Cardiac fibroblast (primary cell): ENCODE data around the gene PAX6.

ENCODE experiments used
- DNase-seq, 2 donors: peaks; one replicate each; pipeline versions ENCODE4 v3.0.0 to v3.0.0-alpha.2; 2010; ENCODE audit warnings: low read depth in 2 of 2
- H3K4me3 ChIP-seq, 2 donors: replicated peaks in 1 of 2; 1 replicate in 1 of 2; 2 replicates in 1 of 2; pipeline ENCODE4 v1.5.1; 2011; ENCODE audit warnings: low read depth in 2 of 2, low read length in 2 of 2, mild to moderate bottlenecking in 2 of 2, moderate library complexity in 1 of 2
- TF ChIP-seq, protein P1 (sequence below): IDR thresholded peaks from one replicate; pipeline ENCODE4 v1.5.1; 2011; ENCODE audit warnings: low read depth, mild to moderate bottlenecking, low read length, inconsistent platforms

PAX6 gene

DNA sequence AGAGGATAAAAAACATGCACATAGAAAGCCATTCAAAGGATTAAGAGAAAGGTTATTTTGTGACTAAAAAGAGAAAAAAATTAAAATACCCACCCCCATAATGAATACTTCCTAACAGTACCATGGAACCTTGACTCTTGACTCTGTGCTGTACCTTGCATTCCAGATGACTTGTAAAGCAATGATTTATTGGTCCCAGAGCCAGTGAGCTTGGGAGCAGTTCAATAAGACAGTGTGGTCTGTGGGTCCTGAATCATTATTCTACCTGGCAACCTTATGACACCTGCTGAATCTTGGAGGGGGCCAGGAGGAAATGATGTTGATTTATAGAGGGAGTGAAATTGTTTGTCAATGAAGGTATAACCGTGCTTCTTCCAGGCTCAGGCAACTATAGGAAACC lies 34.2 kb upstream of the PAX6 start:
- TF ChIP-seq, protein P1, sequence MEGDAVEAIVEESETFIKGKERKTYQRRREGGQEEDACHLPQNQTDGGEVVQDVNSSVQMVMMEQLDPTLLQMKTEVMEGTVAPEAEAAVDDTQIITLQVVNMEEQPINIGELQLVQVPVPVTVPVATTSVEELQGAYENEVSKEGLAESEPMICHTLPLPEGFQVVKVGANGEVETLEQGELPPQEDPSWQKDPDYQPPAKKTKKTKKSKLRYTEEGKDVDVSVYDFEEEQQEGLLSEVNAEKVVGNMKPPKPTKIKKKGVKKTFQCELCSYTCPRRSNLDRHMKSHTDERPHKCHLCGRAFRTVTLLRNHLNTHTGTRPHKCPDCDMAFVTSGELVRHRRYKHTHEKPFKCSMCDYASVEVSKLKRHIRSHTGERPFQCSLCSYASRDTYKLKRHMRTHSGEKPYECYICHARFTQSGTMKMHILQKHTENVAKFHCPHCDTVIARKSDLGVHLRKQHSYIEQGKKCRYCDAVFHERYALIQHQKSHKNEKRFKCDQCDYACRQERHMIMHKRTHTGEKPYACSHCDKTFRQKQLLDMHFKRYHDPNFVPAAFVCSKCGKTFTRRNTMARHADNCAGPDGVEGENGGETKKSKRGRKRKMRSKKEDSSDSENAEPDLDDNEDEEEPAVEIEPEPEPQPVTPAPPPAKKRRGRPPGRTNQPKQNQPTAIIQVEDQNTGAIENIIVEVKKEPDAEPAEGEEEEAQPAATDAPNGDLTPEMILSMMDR = no peak
- no peak for DNase-seq
- no peak overlapping the region for H3K4me3 ChIP-seq

DNA sequence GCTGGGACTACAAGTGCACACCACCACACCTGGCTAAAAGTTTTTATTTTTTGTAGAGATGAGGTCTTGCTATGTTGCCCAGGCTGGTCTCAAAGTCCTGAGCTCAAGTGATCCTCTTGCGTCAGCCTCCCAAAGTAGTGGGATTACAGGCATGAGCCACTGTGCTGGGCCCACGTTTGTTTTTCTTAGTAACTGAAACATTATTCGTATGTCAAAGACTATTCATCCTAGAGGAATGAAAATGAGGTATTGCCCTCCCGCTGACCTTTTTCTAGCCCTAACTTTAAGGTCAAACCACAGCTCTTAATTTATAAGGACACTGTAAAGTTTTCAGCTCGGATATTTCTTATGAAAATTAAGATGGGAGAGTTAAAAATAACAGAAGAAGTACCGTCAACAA lies 33.2 kb upstream of the PAX6 start:
- DNase-seq = peak in 1 of 2 donors; percentile 10
- no peak overlapping the region for H3K4me3 ChIP-seq
- TF ChIP-seq, protein P1 = no peak

DNA sequence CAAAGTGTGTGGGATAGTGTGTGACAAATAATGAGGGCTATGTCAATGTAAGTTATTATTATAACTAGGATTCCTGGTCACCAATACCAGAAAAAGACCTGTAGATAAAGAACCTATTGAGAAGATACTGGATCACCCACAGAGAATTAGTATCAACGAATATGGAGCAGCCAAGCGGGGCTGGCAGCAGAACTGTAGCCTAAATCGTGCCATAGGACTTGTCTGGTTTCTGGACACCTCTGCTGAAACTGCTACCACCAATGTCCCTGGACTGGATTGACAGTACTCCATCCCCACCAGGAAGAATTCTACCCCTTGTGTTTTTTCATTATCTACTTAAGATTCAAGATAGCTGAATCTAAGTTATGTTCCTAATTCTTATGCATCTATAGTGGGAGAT lies 30.3 kb upstream of the PAX6 start:
- TF ChIP-seq, protein P1 = no peak
- no peak overlapping the region for H3K4me3 ChIP-seq
- DNase-seq = no peak

DNA sequence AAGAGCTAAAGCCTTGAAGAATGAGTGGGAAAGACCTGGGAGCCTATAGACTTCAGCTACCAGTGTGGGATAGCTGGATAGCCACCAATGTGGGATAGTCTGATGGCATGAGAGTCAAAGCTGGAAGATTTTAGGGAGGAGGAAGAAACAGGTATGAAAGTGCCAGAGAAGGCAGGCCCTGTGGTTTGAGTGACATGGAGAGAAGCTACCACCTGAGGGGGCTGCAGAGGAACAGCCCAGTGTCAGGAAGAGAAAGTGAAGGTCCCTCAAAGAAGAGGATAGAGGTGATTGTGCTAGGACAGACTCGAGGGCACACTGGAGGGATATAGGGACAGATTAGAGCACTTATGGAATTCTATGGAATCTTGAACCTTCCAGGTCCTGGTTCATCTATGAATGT lies 23.1 kb upstream of the PAX6 start:
- H3K4me3 ChIP-seq = no peak overlapping the region
- DNase-seq = no peak
- TF ChIP-seq, protein P1 = no peak

DNA sequence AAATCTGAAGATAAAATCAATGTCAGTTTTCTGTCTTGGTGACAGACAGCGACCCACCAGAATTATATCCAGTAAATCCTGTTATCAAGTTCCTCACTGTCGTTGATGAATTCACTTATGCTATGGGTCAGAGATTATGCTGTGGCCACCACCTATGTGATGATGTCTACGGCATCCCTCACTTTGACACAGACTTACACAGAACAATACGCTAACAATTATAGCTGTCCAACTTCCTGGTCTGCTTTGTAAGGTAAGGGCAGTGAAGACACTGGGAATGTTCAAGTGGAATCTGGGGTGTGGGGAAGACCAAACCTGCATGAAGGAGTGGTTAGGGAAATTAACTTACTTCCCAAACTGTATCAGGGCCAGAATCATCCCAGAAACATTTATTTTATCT lies 19.3 kb upstream of the PAX6 start:
- H3K4me3 ChIP-seq = no peak overlapping the region
- TF ChIP-seq, protein P1 = no peak
- no peak for DNase-seq

DNA sequence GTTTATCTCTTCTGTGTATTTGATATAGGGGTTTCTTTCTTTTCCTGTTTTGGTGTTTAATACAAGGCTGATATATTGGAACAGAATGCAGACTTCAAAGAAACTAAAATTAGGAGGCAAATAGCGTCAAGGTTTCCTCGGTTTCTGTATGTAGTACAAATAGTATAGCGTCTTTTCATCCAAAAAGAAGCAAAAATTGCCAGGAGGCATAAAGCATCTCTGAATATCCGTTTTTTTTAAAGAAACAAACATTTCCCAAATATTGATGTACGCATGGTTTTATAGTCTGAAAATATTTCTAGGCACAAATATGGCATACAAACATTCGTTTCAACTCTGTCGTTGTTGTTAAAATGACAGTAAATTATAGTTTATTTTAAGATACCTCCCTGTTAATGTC lies 17.1 kb upstream of the PAX6 start:
- no peak for DNase-seq
- TF ChIP-seq, protein P1 = no peak
- H3K4me3 ChIP-seq = no peak overlapping the region

DNA sequence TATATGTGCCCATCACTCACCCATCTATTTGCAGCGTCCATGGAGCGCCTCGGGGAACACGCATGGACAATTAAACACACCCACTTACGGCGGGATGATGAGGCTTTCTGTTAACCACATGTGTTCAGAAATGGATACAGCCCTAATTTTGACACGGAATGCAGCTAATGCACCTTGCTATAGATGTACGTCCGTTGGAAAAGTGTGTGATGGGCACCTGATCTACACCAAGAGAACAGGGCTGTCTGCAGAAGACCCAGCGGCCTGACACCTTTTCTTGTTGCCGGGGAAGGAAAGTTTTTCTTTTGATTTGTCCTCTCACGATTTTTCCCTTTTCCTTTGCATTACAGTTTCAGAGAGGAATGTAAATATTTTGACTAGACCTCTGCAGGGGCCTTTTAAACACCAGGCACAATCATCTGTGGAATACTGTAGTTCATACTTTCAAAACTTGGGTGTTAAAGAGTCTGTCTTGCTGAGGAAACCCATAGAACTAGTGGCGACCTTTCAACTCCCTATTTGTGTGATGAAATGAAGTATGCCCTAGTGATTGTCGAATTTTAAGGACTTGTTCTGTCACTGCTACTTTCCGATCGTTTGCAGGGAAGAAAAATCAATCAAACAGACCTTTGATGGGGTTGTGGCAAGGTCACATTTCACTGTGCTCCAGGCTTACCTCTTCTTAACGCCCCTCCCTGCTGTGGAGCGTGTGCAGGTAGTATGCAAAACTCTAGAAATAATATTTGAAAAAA lies 16.5 kb upstream of the PAX6 start:
- TF ChIP-seq, protein P1 = no peak
- no peak overlapping the region for H3K4me3 ChIP-seq
- DNase-seq = no peak
